ENCODE results near the gene METTL15.
"Not testable (repeated sequence)": the region's sequence is repeated elsewhere in the genome, so short reads cannot be mapped to it uniquely, and the experiment has no call there.

The METTL15 gene

DNA sequence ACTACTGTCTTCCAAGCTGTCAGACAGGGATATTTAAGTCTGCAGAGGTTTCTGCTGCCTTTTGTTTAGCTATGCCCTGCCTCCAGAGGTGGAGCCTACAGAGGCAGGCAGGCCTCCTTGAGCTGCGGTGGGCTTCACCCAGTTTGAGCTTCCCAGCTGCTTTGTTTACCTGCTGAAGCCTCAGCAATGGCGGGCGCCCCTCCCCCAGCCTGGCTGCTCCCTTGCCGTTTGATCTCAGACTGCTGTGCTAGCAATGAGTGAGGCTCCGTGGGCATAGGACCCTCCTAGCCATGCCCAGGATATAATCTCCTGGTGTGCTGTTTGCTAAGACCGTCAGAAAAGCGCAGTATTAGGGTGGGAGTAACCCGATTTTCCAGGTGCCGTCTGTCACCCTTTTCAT, 113.9 kb downstream of the METTL15 start:
- not testable (repeated sequence) for DNase-seq

- no peak for DNase-seq
Observed at GRCh38 chr11:28223577-28223976, 115.4 kb downstream of the METTL15 start.

GRCh38 chr11:28223994-28224393, 115.8 kb downstream of the METTL15 start:
- DNase-seq, result no peak

GRCh38 chr11:28227460-28227859, 119.3 kb downstream of the METTL15 start:
- no peak for DNase-seq

DNA sequence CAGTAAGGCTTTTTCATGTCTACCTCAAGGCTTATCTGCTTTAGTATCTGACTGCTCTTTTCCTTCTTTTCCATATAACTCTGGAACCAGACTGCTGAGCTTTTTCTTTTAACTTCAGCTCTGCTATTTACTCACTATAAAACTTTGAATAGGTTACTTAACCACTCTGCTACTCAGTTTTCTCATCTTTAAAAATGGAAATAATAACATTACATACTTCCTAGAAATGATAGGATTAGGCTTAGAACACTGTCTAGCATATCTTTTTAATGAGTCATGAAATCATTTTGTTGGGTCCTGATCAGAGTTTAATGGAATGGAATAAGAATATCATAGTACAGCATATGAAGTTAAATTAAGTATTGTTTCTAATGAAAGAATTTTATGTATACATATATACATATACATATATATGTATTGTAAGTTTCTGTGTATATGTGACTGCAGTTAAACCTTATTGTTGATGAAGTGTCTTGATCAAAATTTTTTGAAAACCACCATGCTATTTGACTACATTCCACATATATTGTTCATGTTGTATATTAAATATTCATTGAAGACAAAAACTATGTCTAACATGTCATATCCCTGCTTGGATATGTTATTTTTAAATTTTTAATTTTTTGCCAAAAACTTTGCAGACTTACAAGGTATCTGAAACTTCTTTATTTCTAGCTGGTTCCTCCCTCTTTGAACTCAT, 120.2 kb downstream of the METTL15 start:
- no peak for DNase-seq

DNA sequence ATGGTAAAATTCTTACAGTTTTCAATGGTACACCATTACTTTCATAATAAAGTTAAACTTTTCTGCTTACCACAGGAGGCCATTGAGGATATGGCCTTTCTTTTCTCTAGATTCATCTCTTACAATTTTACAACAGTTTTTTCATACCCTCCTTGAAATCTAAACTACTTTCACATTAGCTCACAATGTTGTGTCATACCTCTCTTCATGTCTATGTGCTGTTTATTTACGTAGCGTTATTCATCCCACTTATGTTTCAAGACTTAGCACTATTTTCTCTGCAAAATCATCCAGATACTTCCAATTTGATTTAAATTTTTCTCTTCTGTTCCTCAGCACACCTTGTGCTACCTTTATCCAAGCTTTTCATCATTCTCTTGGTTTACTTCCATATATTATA, 123.3 kb downstream of the METTL15 start:
- DNase-seq, result no peak

DNA sequence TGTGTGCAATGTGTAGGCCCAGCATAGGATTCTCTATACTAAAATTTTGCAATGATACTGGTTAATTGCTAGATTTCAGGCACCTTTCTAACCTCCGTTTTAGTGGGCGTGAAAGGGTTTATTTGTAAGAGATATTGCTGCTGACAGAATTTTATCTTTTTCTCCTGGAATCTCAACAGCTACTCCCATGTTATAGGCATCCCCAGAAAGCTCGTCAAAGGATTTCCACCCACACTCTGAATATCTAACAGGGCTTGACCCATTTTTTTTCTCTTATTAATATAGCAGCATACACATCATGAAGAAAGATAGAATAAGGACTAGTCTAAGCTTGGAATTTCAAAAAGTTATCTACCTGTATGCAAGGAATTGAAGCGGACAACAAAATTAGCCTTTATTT, 124.5 kb downstream of the METTL15 start:
- DNase-seq, result no peak

DNA sequence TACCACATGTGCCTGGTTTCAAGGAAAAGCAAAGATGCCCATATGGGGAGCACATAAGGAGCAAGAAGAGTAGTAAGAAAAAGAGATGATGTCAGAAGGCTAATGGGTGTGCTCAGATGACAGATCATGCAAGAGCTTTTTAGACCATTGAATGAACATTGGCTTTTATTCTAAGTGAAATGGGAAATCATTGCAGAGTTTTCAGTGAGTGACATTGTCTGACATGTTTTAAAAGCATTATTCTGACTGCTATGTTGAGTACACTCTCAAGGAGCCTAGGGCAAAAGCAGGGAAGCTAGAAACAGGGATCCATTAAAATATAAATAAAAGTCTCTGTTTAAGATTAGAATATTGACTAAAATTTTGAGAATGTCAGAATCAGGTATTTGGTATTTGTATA, 133.6 kb downstream of the METTL15 start:
- no peak for DNase-seq

GRCh38 chr11:28242596-28242995, 134.4 kb downstream of the METTL15 start:
- no peak for DNase-seq

- no peak for DNase-seq
Observed at GRCh38 chr11:28243061-28243460, 134.9 kb downstream of the METTL15 start.

GRCh38 chr11:28243581-28243980, 135.4 kb downstream of the METTL15 start:
- DNase-seq, result no peak

- DNase-seq, result no peak
Observed at GRCh38 chr11:28245131-28245530, 136.9 kb downstream of the METTL15 start.

- DNase-seq, result no peak
Observed at GRCh38 chr11:28250192-28250591, 142.0 kb downstream of the METTL15 start.

GRCh38 chr11:28251257-28251656, 143.1 kb downstream of the METTL15 start:
- DNase-seq, result no peak

- no peak for DNase-seq
Observed at GRCh38 chr11:28257761-28258160, 149.6 kb downstream of the METTL15 start.

DNA sequence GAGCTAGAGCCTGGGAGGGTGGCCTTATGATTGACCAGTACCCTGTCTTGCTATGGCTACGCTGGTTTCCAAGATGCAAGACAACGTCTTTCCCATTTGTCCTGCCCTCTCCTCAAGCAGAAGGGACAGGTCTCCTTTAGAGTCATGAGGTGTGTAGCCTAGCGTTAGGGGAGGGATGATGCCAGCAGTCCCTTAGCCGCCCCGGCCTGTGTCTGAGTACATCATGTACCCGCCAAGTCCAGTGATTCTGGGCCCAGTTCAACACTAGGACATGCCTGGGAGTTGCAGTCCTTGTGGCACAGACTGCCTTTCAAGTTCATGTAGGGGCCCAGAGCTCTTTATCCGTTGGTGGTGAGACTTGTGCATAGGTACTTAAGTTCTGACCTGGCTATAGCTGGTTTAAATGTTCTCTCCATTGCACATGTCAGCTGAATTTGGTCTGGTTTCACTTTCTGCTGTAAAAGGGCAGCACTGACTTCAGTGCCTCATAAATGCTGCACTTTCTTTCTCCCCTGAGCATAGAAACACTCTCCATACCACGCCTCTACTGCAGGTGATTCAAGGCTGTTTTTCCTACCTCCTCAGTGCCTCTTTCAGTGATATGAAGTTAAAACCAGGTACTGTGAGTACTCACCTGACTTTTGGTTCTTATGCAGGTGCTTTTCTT, 151.1 kb downstream of the METTL15 start:
- no peak for DNase-seq

GRCh38 chr11:28268925-28269324, 160.7 kb downstream of the METTL15 start:
- DNase-seq, result no peak

- DNase-seq, result no peak
Observed at GRCh38 chr11:28269586-28269985, 161.4 kb downstream of the METTL15 start.

DNA sequence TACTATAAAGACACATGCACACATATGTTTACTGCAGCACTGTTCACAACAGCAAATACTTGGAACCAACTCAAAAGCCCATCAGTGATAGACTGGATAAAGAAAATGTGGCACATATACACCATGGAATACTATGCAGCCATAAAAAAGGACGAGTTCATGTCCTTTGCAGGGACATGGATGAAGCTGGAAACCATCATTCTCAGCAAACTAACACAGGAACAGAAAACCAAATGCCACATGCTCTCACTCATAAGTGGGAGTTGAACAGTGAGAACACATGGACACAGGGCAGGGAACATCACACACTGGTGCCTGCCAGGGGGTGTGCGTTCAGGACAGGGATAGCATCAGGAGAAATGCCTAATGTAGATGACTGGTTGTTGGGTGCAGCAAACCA, 164.1 kb downstream of the METTL15 start:
- not testable (repeated sequence) for DNase-seq

- DNase-seq, result no peak
Observed at GRCh38 chr11:28274216-28274615, 166.0 kb downstream of the METTL15 start.

GRCh38 chr11:28284196-28284595, 176.0 kb downstream of the METTL15 start:
- DNase-seq, result no peak

- no peak for DNase-seq
Observed at GRCh38 chr11:28289444-28289843, 181.3 kb downstream of the METTL15 start.

- not testable (repeated sequence) for DNase-seq
Observed at GRCh38 chr11:28290995-28291394, 182.8 kb downstream of the METTL15 start.

GRCh38 chr11:28296426-28296825, 188.2 kb downstream of the METTL15 start:
- no peak for DNase-seq

GRCh38 chr11:28298209-28298608, 190.0 kb downstream of the METTL15 start:
- no peak for DNase-seq

Data from OCI-M1 (cell line).